ENCODE results near the gene SETD3.

Gene SETD3

DNA sequence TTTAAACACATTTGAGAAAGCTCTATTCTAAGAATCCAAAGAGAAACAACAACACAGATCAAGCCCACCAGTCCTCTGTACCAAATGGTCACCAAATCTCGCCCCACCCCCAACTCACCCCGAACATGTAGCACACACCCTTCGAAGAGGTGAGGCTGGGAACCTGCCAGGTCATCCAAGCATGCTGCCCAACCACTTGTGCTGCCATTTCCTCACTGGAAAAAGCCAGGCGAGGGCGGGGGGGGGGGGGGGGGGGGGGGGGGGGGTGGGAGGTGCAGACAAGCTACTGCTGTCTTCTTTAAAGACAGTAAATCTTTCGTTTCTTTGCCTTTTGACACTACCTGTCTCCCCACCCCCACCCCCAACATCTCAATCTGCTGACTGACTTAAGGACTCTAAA is 59.9 kb downstream of the SETD3 start:
- DNase-seq, result no peak

DNA sequence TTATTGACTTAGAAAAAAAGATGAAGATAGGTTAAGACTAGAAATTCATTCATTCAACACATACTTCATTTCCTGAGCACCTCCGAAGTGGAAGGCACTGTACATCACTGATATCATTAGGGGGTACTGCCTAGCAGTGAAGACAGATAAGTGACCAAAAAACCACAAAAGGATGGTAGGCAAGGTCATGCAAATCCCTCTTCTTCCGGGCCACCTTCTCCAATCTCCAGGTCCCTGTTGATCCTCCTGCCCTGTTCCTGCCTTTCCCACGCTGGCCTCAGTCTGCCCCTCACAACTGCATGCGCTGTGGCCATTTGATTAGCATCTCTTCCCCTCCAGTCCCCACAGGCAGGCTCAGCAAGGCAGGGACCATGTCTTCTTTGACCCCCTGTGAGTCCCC is 60.8 kb downstream of the SETD3 start:
- no peak for DNase-seq

DNA sequence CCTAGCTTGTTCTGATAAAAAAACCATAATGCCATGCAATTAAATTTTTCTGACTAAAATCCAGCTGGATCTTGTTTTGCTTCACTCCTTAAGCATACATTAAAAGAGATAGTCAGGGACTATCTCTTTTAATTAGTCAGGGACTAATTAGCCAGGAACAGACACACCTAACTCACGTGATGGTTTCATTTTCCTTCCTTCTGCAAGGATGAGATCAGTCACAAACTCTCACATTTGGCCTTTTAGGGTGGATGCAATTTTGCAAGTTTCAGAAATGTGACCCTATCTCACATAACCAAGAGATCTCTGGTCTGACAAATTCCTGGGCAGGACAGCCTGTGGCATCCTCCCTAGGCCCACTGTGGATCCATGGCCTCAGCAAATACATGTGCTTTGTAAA is 62.4 kb downstream of the SETD3 start:
- DNase-seq, result no peak

- DNase-seq, result no peak
These were observed 63.8 kb downstream of the SETD3 start for GRCh38 chr14:99416909-99417308.

- peak; percentile 62 for DNase-seq
These were observed 65.0 kb downstream of the SETD3 start for GRCh38 chr14:99415496-99416281.

- no peak for DNase-seq
These were observed 66.7 kb downstream of the SETD3 start for GRCh38 chr14:99413911-99414310.

GRCh38 chr14:99413172-99413571 is 67.5 kb downstream of the SETD3 start:
- no peak for DNase-seq

GRCh38 chr14:99412117-99413061 is 68.3 kb downstream of the SETD3 start:
- no peak for DNase-seq

GRCh38 chr14:99410019-99410418 is 70.6 kb downstream of the SETD3 start:
- DNase-seq, result no peak

DNA sequence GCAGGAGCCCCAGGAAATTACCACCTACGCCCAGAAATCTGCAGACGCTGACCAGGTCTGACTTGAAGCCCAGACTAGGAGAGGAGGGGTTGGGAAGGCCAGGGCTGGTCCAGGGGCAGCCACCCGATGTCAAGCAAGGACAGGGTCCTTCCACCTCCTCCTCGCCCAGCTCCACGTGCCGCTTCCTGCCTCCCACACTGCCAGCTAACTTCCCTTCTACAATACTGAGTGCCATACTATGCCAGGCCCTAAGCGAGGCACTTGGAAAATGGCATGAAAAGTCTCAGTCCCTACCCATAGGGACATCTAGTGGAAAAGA is 71.7 kb downstream of the SETD3 start:
- no peak for DNase-seq

DNA sequence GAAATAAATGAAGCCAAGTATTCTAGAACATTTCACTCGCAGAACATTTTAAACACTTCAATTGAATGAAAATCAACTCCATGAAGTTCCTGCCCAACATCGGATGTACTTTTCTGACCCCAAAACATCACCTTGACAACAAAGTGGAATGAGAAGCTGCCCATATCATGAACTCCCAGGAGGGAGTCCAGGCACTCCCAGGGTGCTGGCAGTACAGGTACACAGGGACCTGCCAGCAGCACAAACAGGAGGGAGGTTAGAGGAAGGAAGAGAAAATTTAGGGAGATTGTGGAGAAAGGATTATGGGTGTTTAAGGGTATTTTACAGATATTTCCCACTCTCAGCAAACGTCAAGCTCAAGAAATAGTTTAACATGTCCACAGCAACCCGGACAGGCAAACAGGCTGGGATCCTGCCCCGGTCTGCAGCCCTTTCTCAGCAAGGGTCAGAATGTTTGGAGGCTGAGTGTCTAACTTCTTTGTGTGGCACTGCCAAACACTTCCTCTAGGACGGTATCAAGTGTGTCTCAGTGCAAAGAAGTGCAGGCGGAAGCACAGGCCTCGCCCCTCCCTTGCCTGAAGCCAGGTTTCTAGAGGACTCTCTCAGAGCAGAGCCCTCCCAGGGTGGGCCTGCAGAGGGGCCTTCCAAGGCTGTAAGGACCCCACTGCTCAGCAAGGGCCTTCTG is 72.2 kb downstream of the SETD3 start:
- DNase-seq, result no peak

GRCh38 chr14:99407416-99407815 is 73.2 kb downstream of the SETD3 start:
- DNase-seq, result no peak

GRCh38 chr14:99402950-99403349 is 77.7 kb downstream of the SETD3 start:
- no peak for DNase-seq

DNA sequence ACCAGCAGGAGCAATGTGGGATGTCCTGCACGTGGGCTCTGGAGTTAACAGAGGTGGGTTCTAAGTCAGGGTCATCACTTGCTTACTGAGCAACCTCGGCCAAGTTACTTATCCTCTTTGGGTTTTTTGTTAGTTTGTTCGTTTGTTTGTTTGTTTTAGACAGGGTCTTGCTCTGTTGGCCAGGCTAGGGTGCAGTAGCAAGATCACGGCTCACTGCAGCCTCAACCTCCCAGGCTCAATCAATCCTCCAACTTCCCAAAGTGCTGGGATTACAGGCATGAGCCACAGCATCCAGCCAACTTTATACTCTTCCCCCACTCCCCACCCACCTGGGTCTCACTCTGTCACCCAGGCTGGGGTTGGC is 78.4 kb downstream of the SETD3 start:
- no peak for DNase-seq

DNA sequence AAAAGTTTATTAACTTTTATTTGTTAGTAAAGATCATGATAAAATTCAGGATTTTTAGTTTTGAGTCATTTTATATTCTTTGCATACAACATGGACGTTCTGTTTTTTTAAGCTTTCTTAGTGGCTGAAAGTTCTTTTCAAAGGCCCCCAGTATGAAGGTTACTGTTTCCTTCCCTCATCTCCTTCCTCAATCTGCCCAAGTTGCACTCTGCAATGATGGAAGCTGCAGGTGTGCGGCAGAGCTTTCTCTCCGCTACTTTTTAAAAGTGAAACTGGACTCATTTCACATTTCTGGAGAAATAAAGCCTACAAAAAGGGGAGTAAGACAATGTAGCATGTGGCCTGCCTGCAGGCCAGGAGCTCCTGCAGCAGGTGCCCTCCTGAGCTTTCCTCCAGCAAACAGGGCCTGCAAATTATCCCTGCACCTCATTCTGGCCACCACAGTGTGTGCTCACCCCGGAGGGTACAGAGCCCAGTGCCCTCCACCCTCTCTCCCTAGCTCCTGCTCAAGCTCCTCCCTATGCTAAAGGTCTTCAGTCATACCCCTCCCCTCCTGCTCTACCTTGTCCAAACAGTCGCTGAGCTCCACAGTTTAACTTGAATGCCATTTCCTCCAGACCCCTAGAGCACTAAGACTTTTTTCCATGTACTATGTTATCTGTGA is 78.9 kb downstream of the SETD3 start:
- DNase-seq, result no peak

DNA sequence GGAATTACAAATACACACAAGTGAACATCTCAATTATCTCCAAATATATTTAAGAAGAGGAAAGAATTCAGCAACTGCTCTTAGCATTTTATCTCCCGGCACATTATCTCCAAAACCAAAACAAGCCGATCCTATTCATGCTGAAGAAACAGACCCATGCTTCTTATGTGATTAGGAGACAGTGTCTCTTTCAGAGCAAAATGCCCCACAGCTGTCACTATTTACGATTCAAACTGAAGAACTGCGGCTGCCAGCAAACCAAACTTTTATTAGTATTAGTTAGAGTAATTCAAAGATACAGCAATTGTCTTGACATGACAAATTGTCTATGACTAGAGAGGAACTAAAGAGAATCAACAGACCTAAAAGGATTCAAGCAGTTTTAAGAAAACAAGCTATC is 79.4 kb downstream of the SETD3 start:
- no peak for DNase-seq

- DNase-seq, result no peak
These were observed 83.0 kb downstream of the SETD3 start for GRCh38 chr14:99397698-99398097.

DNA sequence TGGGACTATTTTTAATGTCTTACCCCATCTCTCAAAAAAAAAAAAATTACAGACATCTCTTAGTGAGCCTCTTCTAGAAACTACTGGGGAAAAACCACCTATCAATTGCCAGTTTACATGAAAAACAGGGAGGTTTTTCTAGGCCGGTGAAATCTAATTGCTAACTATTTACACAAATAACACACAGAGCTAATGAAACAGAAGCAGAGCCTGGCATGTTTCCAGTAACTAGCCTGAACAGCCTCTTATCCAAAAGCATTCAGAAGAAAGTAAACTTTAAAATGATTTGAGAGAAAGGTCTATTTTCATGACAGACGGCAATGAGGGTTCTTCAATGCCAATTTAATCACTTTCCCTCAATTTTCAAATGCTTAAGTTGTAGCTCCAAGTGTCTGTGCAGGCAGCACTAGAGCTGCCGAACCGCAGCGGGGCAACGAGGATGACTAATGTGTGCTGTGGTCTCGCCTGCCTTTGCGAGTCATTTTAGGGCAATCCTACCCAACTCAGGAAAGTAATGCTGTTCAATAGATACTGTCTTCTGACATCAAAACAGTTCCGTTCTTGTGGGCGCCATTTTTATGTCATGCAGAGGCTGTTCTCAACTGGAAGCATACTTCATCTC is 84.6 kb downstream of the SETD3 start:
- DNase-seq, result peak; percentile 7

- no peak for DNase-seq
These were observed 86.0 kb downstream of the SETD3 start for GRCh38 chr14:99394602-99395156.

DNA sequence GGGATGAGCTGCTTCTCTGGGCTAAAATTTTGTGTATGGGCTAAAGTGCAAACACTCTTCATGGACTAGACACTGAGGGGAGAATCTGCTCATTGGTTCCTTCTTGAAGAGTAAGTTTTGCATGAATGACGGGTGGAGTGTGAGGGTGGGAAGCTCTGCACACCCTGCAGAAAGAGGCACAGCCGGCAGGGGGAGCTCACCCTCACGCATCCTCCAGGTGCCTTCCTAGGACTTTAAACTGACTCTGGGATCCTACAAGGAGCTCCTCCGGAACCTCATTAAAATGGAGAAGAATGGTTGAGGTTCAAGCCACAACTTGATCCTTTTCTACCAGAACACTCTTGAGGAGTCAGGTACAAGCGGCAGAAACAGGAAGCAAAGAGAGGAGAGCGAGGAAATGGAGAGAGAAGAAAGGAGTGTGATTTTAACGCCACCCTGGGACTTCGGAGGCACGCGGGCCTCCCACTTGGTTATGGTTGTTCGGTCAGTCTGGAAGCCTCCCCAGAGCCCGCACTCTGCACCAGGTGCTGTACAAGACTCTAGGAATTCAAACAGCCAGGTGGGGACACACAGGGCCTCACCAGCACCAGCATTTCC is 87.5 kb downstream of the SETD3 start:
- DNase-seq, result no peak

DNA sequence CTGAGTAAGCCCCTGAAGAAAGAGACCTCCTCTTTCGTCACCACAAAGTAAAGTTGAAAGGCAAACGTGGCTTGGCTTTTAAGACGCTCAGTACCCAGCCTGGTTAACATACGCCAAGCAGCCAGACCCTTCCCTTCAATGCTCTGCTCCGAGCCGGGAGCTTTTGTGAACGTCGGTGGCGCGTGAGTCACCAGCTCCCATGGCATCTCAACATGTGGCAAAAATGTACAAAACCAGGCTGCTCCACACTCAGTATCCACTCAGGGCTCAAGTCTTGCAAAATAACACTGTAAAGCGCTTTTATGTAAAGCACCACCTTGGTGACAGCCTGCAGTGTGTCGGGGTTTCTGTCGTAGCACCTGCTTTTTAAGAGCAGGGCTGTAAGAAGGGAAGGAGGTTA is 89.0 kb downstream of the SETD3 start:
- DNase-seq, result no peak
